Fibroblast of mammary gland (primary cell): ENCODE results near the gene LETM1.
A peak's percentile ranks its signal among the peaks of the same experiment; 100 is the strongest.

Source experiments
- DNase-seq: peaks from one replicate; pipeline ENCODE4 v3.0.0-alpha.2; 2010; ENCODE audit warnings: low read depth
- H3K4me3 ChIP-seq: 2 replicates; pipeline ENCODE4 v1.5.1; 2011; ENCODE audit warnings: low read depth, mild to moderate bottlenecking, low read length, moderate library complexity; ENCODE audit not compliant: control insufficient read depth
- CTCF ChIP-seq: conservative IDR thresholded peaks from 2 replicates; pipeline ENCODE4 v1.5.1; 2011; ENCODE audit warnings: low read depth, low read length, inconsistent platforms; ENCODE audit not compliant: control insufficient read depth, insufficient read depth

Gene LETM1

GRCh38 chr4:1856071-1856942 lies at the start of gene LETM1:
LETM1 (minus strand) TSS chr4:1856156; CDS start chr4:1855950, 206 bp downstream.
- peak within 1 kb of the TSS; percentile 80 for H3K4me3 ChIP-seq
- peak; percentile 93 for DNase-seq
- no peak for TF ChIP-seq CTCF

GRCh38 chr4:1904042-1904441 lies 48.1 kb upstream of the LETM1 start:
- DNase-seq, result no peak
- H3K4me3 ChIP-seq, result no peak overlapping the region
- no peak for TF ChIP-seq CTCF

- no peak for TF ChIP-seq CTCF
- no peak for DNase-seq
- H3K4me3 ChIP-seq, result no peak overlapping the region
These were observed 47.1 kb upstream of the LETM1 start for GRCh38 chr4:1903035-1903434.

GRCh38 chr4:1902243-1902642 lies 46.3 kb upstream of the LETM1 start:
- no peak for DNase-seq
- no peak overlapping the region for H3K4me3 ChIP-seq
- TF ChIP-seq CTCF, result no peak

GRCh38 chr4:1901127-1901526 lies 45.2 kb upstream of the LETM1 start:
- DNase-seq, result no peak
- no peak for TF ChIP-seq CTCF
- H3K4me3 ChIP-seq, result no peak overlapping the region

GRCh38 chr4:1900624-1901023 lies 44.7 kb upstream of the LETM1 start:
- no peak for TF ChIP-seq CTCF
- no peak overlapping the region for H3K4me3 ChIP-seq
- DNase-seq, result no peak

GRCh38 chr4:1900087-1900433 lies 44.1 kb upstream of the LETM1 start:
- DNase-seq, result no peak
- H3K4me3 ChIP-seq, result no peak overlapping the region
- no peak for TF ChIP-seq CTCF
